PFSK-1 (cell line): ENCODE measurements around the gene XPR1.

Experiments used
- FOXP2 ChIP-seq: optimal IDR thresholded peaks from 2 replicates; pipeline ENCODE3; 2011; ENCODE audit warnings: borderline replicate concordance, control low read depth, inconsistent platforms; ENCODE audit not compliant: insufficient read depth; ENCODE audit errors: extremely low read length, extremely low read depth
- POLR2AphosphoS5 ChIP-seq: IDR thresholded peaks from 2 replicates; pipeline ENCODE4 v1.6.1; 2012; ENCODE audit warnings: low read depth, mild to moderate bottlenecking, control low read depth, low read length, moderate library complexity
- REST ChIP-seq, 2 experiments: IDR thresholded peaks; 2 replicates each; pipeline versions ENCODE4 v1.6.1 to v1.8.0; 2011 to 2012; ENCODE audit warnings: low read depth in 2 of 2, low read length in 2 of 2, control low read depth in 1 of 2, inconsistent platforms in 1 of 2, mild to moderate bottlenecking in 1 of 2, moderate library complexity in 1 of 2; ENCODE audit not compliant: insufficient read depth in 1 of 2
- SIN3A ChIP-seq: IDR thresholded peaks from 2 replicates; pipeline ENCODE4 v1.6.1; 2012; ENCODE audit warnings: mild to moderate bottlenecking, low read length, moderate library complexity, borderline replicate concordance; ENCODE audit not compliant: insufficient read depth
- TAF1 ChIP-seq: IDR thresholded peaks from 2 replicates; pipeline ENCODE4 v1.6.1; 2012; ENCODE audit warnings: low read length, control low read depth, borderline replicate concordance; ENCODE audit not compliant: insufficient read depth

The XPR1 gene

GRCh38 chr1:180606155-180606554, 25.7 kb upstream of the XPR1 start:
- no peak for TF ChIP-seq SIN3A
- TF ChIP-seq REST (IDR thresholded peaks at IDR 0.05; ENCODE audit: insufficient read depth in 1 of 2, low read depth in 2 of 2, low read length in 2 of 2) = no peak
- no peak for TF ChIP-seq TAF1

GRCh38 chr1:180609643-180610555, 21.9 kb upstream of the XPR1 start:
- no peak for TF ChIP-seq POLR2AphosphoS5
- no peak for TF ChIP-seq SIN3A
- no peak for TF ChIP-seq REST (IDR thresholded peaks at IDR 0.05; ENCODE audit: insufficient read depth in 1 of 2, low read depth in 2 of 2, low read length in 2 of 2)
- TF ChIP-seq TAF1 = no peak
- no peak for TF ChIP-seq FOXP2

GRCh38 chr1:180610556-180611015, 21.2 kb upstream of the XPR1 start:
- TF ChIP-seq SIN3A = no peak
- no peak for TF ChIP-seq TAF1
- no peak for TF ChIP-seq REST (IDR thresholded peaks at IDR 0.05; ENCODE audit: insufficient read depth in 1 of 2, low read depth in 2 of 2, low read length in 2 of 2)
- TF ChIP-seq POLR2AphosphoS5 = no peak
- TF ChIP-seq FOXP2 = no peak

GRCh38 chr1:180611016-180611930, 20.5 kb upstream of the XPR1 start:
- no peak for TF ChIP-seq POLR2AphosphoS5
- no peak for TF ChIP-seq SIN3A
- no peak for TF ChIP-seq REST (IDR thresholded peaks at IDR 0.05; ENCODE audit: insufficient read depth in 1 of 2, low read depth in 2 of 2, low read length in 2 of 2)
- no peak for TF ChIP-seq TAF1
- no peak for TF ChIP-seq FOXP2
